ENCODE measurements around the gene TCF7L1.

GRCh38 chr2:85156153-85156552 is 23.0 kb downstream of the TCF7L1 start:
- TF ChIP-seq CTCF (IDR thresholded peaks at IDR 0.05), result no peak
- no peak for TF ChIP-seq POLR2AphosphoS5 (IDR thresholded peaks at IDR 0.05; ENCODE audit: low read depth, low read length)
- no peak for TF ChIP-seq TCF7L2 (IDR thresholded peaks at IDR 0.05; ENCODE audit: low read depth, low read length)

Measured in Panc1 (cell line).